Stimulated activated naive CD8-positive, alpha-beta T cell treated with anti-CD3 and anti-CD28 coated beads, Interleukin-15, Interleukin-2, amounts not matched to agents 100 ng/mL and 50 ng/mL, for 24 hours (primary cell): Measurements from ENCODE around the gene GRAMD1B.

Source experiments
- H3K27ac Mint-ChIP-seq: one replicate; pipeline ENCODE4 v1.8.0; 2021; ENCODE audit warnings: mild to moderate bottlenecking, mixed read lengths
- H3K27me3 Mint-ChIP-seq: one replicate; pipeline ENCODE4 v1.8.0; 2021; ENCODE audit warnings: mixed read lengths
- H3K36me3 Mint-ChIP-seq: one replicate; pipeline ENCODE4 v1.8.0; 2021; ENCODE audit warnings: low read depth, mixed read lengths
- H3K4me1 Mint-ChIP-seq: one replicate; pipeline ENCODE4 v1.8.0; 2021; ENCODE audit warnings: low read depth, mixed read lengths
- H3K4me3 Mint-ChIP-seq: one replicate; pipeline ENCODE4 v1.8.0; 2021; ENCODE audit warnings: mild to moderate bottlenecking, mixed read lengths
- H3K9me3 Mint-ChIP-seq: one replicate; pipeline ENCODE4 v1.8.0; 2021; ENCODE audit warnings: mixed read lengths

Gene GRAMD1B

GRCh38 chr11:123622576-123622975 lies 192.5 kb downstream of the GRAMD1B start:
- H3K27ac Mint-ChIP-seq = no peak overlapping the region
- H3K9me3 Mint-ChIP-seq = no peaks in the 10 kb centered on the region
- no peak overlapping the region for H3K4me3 Mint-ChIP-seq
- H3K27me3 Mint-ChIP-seq = no peaks in the 10 kb centered on the region
- no peaks in the 10 kb centered on the region for H3K4me1 Mint-ChIP-seq
- no peaks in the 10 kb centered on the region for H3K36me3 Mint-ChIP-seq

- H3K9me3 Mint-ChIP-seq = no peaks in the 10 kb centered on the region
- H3K27ac Mint-ChIP-seq = no peak overlapping the region
- H3K27me3 Mint-ChIP-seq = no peaks in the 10 kb centered on the region
- no peaks in the 10 kb centered on the region for H3K36me3 Mint-ChIP-seq
- H3K4me1 Mint-ChIP-seq = no peaks in the 10 kb centered on the region
- H3K4me3 Mint-ChIP-seq = no peak overlapping the region
These were observed 194.9 kb downstream of the GRAMD1B start for GRCh38 chr11:123624974-123625373.

- Mint-ChIP-seq H3K4me3 (no peak overlapping the region), H3K27ac (no peak overlapping the region), H3K4me1 (no peaks in the 10 kb centered on the region), H3K36me3 (no peaks in the 10 kb centered on the region), H3K27me3 (peaks cover 10% of the 10 kb centered on the region), H3K9me3 (no peaks in the 10 kb centered on the region)
These were observed 199.0 kb downstream of the GRAMD1B start for GRCh38 chr11:123628936-123629683.

- Mint-ChIP-seq H3K36me3 (no peaks in the 10 kb centered on the region), H3K27me3 (peaks cover 15% of the 10 kb centered on the region), H3K27ac (no peak overlapping the region), H3K9me3 (no peaks in the 10 kb centered on the region), H3K4me3 (no peak overlapping the region), H3K4me1 (no peaks in the 10 kb centered on the region)
These were observed 200.1 kb downstream of the GRAMD1B start for GRCh38 chr11:123630126-123630608.

- Mint-ChIP-seq H3K27me3 (peaks cover 21% of the 10 kb centered on the region), H3K9me3 (no peaks in the 10 kb centered on the region), H3K4me1 (peaks cover 2% of the 10 kb centered on the region), H3K36me3 (no peaks in the 10 kb centered on the region), H3K27ac (no peak overlapping the region), H3K4me3 (no peak overlapping the region)
These were observed 210.0 kb downstream of the GRAMD1B start for GRCh38 chr11:123640029-123640428.

- Mint-ChIP-seq H3K27me3 (peaks cover 19% of the 10 kb centered on the region), H3K27ac (no peak overlapping the region), H3K4me1 (peaks cover 2% of the 10 kb centered on the region), H3K4me3 (no peak overlapping the region), H3K36me3 (no peaks in the 10 kb centered on the region), H3K9me3 (no peaks in the 10 kb centered on the region)
These were observed 210.8 kb downstream of the GRAMD1B start for GRCh38 chr11:123640677-123641494.

- peaks cover 2% of the 10 kb centered on the region for H3K4me1 Mint-ChIP-seq
- no peak overlapping the region for H3K4me3 Mint-ChIP-seq
- H3K27me3 Mint-ChIP-seq = peaks cover 25% of the 10 kb centered on the region
- no peaks in the 10 kb centered on the region for H3K9me3 Mint-ChIP-seq
- no peaks in the 10 kb centered on the region for H3K36me3 Mint-ChIP-seq
- H3K27ac Mint-ChIP-seq = no peak overlapping the region
These were observed 211.4 kb downstream of the GRAMD1B start for GRCh38 chr11:123641495-123641840.

- H3K27me3 Mint-ChIP-seq = peaks cover 27% of the 10 kb centered on the region
- no peaks in the 10 kb centered on the region for H3K36me3 Mint-ChIP-seq
- peaks cover 2% of the 10 kb centered on the region for H3K4me1 Mint-ChIP-seq
- no peaks in the 10 kb centered on the region for H3K9me3 Mint-ChIP-seq
- no peak overlapping the region for H3K4me3 Mint-ChIP-seq
- no peak overlapping the region for H3K27ac Mint-ChIP-seq
These were observed 212.4 kb downstream of the GRAMD1B start for GRCh38 chr11:123642435-123642834.

- Mint-ChIP-seq H3K36me3 (no peaks in the 10 kb centered on the region), H3K4me1 (peaks cover 2% of the 10 kb centered on the region), H3K27me3 (peaks cover 17% of the 10 kb centered on the region), H3K27ac (no peak overlapping the region), H3K4me3 (no peak overlapping the region), H3K9me3 (no peaks in the 10 kb centered on the region)
These were observed 215.4 kb downstream of the GRAMD1B start for GRCh38 chr11:123645286-123645975.

GRCh38 chr11:123650901-123651300 lies 220.8 kb downstream of the GRAMD1B start:
- Mint-ChIP-seq H3K4me1 (peaks cover 11% of the 10 kb centered on the region), H3K36me3 (no peaks in the 10 kb centered on the region), H3K9me3 (no peaks in the 10 kb centered on the region), H3K4me3 (no peak overlapping the region), H3K27ac (no peak overlapping the region), H3K27me3 (peaks cover 49% of the 10 kb centered on the region)

GRCh38 chr11:123652599-123652998 lies 222.5 kb downstream of the GRAMD1B start:
- H3K27me3 Mint-ChIP-seq = peaks cover 47% of the 10 kb centered on the region
- no peak overlapping the region for H3K27ac Mint-ChIP-seq
- H3K36me3 Mint-ChIP-seq = no peaks in the 10 kb centered on the region
- H3K4me1 Mint-ChIP-seq = peaks cover 11% of the 10 kb centered on the region
- no peaks in the 10 kb centered on the region for H3K9me3 Mint-ChIP-seq
- no peak overlapping the region for H3K4me3 Mint-ChIP-seq

GRCh38 chr11:123653483-123653826 lies 223.4 kb downstream of the GRAMD1B start:
- Mint-ChIP-seq H3K36me3 (no peaks in the 10 kb centered on the region), H3K4me1 (peaks cover 11% of the 10 kb centered on the region), H3K4me3 (peak overlapping the region; percentile 58), H3K27ac (no peak overlapping the region), H3K27me3 (peaks cover 47% of the 10 kb centered on the region), H3K9me3 (peaks cover 6% of the 10 kb centered on the region)

- Mint-ChIP-seq H3K36me3 (peaks cover under 1% of the 10 kb centered on the region), H3K4me3 (peak overlapping the region; percentile 58), H3K27me3 (peaks cover 47% of the 10 kb centered on the region), H3K27ac (no peak overlapping the region), H3K9me3 (peaks cover 11% of the 10 kb centered on the region), H3K4me1 (peaks cover 14% of the 10 kb centered on the region)
These were observed 223.9 kb downstream of the GRAMD1B start for GRCh38 chr11:123653827-123654565.

GRCh38 chr11:123654566-123655081 lies 224.6 kb downstream of the GRAMD1B start, which contains the start of gene SCN3B:
SCN3B (minus strand) TSS chr11:123654624; CDS start chr11:123653801, 823 bp downstream.
- H3K4me1 Mint-ChIP-seq = peaks cover 20% of the 10 kb centered on the region

More at GRCh38 chr11:123654566-123655081, 224.6 kb downstream of the GRAMD1B start, which contains the start of gene SCN3B:
- peaks cover 4% of the 10 kb centered on the region for H3K36me3 Mint-ChIP-seq
- peak within 1 kb of the TSS; percentile 65 for H3K4me3 Mint-ChIP-seq
- peaks cover 15% of the 10 kb centered on the region for H3K9me3 Mint-ChIP-seq
- no peak within 1 kb of the TSS for H3K27ac Mint-ChIP-seq
- H3K27me3 Mint-ChIP-seq = peaks cover 47% of the 10 kb centered on the region
